GM21786 (cell line): ENCODE data around the gene KCTD21.
"Not testable (repeated sequence)": the region's sequence is repeated elsewhere in the genome, so short reads cannot be mapped to it uniquely, and the experiment has no call there.

Experiments used
- ATAC-seq: cut with Tn5 transposase; IDR thresholded peaks from one replicate; pipeline ENCODE4 v1.9.1; 2021; ENCODE audit not compliant: unreplicated experiment

KCTD21 gene

GRCh38 chr11:78179459-78180071 is 8.9 kb downstream of the KCTD21 start:
- ATAC-seq: no peak

- no peak for ATAC-seq
Measured at GRCh38 chr11:78177216-78177615, 11.2 kb downstream of the KCTD21 start.

- ATAC-seq: no peak
Measured at GRCh38 chr11:78176605-78177141, 11.8 kb downstream of the KCTD21 start.

DNA sequence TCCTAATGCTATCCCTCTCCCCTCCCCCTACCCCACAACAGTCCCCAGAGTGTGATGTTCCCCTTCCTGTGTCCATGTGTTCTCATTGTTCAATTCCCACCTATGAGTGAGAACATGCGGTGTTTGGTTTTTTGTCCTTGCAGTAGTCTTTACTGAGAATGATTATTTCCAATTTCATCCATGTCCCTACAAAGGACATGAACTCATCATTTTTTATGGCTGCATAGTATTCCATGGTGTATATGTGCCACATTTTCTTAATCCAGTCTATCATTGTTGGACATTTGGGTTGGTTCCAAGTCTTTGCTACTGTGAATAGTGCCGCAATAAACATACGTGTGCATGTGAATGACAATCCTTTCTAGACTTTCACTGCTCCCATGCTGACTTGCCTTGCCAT is 12.6 kb downstream of the KCTD21 start:
- not testable (repeated sequence) for ATAC-seq

DNA sequence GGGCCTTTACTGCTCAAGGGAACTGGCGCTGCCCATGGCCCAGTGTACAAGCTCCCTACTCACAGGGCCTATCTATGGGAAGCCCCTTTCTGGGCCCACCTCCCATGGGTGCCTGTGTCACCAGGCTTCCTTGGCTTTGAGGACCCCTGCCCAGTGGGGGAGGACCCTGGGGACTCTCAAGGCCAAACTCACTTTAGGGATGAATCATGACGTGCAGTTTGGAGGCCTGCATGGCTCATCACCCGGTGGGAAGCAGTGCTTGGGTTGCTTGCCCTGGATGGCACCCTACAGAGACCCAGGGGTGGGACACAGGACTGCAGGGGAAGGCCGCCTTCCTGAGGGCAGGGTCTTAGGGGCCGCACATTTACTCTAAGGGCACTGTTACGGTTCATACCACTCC is 16.5 kb downstream of the KCTD21 start:
- ATAC-seq: no peak

- ATAC-seq: no peak
Measured at GRCh38 chr11:78170874-78171549, 17.4 kb downstream of the KCTD21 start.

- no peak for ATAC-seq
Measured at GRCh38 chr11:78170413-78170812, 18.0 kb downstream of the KCTD21 start.

DNA sequence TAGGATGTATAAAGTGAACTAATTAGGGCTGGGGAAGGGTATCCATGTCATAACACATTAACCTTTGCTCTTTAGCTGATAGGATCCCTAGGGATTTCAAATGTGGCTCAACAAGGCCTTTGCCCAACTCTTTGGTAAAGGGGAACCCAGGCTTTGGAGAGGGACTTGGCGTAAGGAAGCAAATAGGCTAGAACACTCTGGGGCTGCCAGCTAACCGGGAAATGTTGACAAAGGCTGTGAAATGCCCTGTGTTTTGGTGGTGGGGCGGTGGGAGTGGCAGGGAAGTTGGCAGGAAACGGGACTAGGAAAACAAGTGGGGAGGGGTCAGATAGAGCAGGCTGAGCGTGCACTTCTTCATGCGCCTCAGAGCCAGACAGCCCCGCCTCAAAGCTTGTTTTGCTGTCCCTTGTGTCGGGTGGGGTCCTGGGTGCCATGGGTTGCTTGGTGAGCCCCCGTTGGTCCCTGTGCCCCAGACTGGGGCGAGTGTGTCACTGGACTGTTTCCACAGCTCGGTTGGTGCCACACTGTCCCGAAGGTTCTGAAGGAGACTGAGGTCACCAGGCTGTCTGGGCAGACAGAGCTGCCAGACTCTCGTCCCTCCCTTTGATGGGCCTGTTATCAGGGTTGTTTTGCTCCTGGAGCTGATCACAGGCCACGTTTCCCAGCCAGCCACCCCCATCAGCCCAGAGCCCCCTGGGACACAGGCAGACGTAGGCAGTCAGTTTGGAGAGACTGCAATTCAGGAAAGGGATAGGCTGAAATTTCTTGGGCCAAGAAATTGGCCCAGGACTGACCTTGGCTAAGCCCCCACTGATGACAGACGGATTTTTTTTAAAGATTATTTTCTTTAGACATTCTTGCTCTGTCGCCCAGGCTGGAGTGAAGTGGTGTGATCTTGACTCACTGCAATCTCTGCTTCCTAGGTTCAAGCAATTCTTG is 19.6 kb downstream of the KCTD21 start:
- ATAC-seq: no peak

- no peak for ATAC-seq
Measured at GRCh38 chr11:78166855-78167469, 21.5 kb downstream of the KCTD21 start.

DNA sequence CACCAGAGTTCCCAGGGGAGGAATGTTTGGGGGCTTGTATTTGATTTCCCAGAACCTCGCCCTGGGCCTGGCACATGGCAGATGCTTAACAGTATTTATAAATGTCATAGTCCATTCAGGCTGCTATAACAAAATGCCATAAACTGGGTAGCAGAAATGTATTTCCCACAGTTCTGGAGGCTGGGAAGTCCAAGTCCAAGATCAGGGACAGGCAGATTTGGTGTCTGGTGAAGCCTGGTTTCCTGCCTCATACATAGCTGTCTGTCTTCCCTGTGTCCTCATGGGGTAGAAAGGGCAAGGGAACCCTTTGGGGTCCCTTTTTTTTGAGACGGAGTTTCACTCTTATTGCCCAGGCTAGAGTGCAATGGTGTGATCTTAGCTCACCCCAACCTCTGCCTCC is 24.0 kb downstream of the KCTD21 start:
- no peak for ATAC-seq

GRCh38 chr11:78163828-78164227 is 24.6 kb downstream of the KCTD21 start:
- ATAC-seq: no peak

DNA sequence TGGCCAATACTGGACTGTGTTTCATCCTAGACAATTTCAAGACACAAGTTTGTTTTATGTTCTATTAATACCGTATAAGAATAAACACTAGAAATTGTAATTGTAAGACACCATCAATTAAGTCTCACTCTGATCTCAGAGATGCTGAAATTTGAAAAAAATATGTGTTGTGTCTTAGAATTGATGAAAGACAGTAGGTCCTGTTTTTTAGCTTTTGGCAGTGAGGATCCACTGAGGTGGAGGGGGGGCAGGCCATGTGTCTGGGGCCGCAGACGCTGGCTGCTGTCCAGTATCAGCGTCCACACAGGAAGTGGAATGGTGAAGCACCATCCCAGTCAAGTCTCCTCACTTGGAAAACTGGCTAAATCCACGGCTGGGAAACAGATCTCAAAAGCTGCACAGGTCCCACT is 26.5 kb downstream of the KCTD21 start:
- ATAC-seq: no peak

DNA sequence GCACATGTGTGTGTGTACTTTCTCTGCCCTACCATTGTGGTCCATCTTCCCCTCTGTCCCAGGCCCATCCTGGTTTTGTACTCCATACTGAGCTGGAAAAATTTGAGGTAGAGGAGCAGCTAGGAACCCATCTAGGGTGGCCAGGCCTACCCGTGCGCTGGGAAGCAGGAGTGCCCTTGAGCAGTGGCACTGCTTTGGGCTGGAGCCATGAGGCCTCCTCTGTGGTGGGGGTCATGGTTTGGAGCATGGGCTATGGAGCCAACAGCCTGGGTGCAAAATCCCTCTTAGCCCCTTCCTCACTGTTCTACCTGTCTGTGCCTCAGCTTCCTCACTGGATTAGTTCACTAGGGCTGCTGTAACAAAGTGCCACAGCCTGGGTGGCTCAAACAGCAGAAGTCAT is 27.1 kb downstream of the KCTD21 start:
- no peak for ATAC-seq

DNA sequence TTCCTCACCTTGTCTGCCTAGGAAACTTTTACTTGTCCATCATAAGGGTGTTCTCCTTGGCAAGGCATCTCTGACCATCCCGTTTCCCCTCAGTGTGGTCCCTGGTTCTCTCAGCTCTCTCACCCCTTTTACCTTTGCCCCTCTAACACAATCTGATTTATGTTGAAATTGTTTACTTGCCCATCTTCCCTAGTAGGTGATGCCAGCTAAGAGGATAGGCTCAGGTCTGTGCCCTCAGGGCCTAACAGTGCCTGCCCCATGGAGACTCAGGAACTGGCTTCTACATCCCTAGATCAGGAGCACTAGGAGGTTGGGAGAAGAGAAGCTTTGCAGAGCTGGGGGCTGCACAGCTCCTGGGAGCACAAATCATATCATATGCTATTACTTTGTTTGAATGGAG is 27.9 kb downstream of the KCTD21 start:
- no peak for ATAC-seq

DNA sequence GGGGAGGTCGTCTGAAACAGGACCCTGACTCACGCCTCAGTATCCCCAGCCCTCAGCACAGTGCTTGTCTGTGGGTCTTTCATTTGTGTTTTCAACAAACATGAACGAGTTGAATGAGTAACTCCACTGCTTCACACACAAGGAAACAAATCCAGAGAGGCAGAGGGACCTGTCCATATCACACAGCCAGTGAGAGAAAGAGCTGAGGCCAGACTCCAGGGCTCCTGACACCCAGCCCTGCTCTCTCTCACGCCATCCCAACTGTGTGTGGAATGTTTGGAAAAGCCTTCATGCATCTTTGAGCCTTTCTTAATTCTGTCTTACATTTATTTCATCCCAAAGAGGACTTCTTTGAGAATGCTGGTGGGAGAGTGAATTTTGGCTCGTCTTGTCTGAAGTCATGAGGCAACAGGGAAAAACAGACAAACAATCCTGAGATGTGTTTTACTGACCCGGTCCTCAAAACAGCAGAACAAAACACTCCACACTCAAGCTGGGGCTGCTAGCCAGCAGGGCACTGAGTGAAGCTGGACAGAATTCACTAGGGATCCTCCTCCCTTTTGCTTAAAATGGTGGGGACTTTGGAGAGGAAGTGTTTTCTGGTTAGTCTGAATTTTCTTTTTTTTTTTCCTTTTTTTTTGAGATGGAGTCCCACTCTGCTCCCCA is 29.3 kb downstream of the KCTD21 start:
- no peak for ATAC-seq

DNA sequence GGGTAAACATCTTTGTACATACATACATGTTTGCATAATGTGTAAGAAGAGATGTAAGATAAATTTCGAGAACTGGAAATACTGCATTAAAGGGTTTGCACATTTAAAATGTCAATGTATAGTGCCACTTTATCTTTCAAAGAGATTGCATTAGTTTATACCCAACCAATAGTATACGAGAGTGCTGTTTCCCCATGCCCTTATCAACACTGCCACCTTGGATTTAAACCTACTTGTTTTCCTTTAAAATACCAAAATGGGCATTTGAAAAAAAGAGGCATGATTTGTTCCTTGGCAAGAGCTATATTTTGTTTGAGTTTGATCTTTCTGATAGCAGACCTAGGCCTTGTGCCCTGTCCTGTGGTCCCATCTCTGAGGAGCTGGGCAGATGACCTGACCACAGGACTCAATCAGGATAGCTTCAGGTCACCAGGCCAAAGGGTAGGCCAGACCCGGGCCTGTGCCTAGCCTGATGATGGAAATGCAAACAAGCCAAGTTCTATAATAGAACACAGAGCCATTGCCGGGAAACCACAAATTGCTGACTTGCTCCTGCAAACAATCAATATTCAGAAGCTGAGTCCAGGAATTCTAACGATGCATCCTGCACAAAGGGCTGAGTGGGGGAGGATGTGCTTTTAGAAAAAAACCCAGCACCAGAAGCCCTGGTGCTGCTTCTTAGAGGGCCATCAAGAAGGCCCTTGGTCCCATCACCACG is 32.1 kb downstream of the KCTD21 start:
- ATAC-seq: no peak

GRCh38 chr11:78151804-78152203 is 36.6 kb downstream of the KCTD21 start:
- ATAC-seq: no peak

DNA sequence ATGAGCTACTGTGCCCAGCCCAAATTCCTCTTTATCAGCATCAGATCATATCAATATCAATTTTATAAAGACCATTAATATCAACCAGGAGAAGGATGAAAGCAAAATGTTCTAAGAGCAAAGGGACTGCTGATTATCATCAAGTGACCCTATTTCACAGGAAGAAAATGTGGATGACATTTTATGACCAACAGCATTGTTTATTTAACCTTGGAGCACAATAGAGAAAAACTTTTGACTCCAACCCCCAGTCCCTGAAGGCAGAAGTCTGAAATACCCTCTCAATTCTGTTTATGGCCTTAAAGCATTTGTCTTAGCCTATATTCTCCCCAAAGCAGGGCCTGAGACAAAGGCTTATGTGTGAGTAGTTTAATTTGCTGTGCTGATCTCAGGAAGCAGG is 37.7 kb downstream of the KCTD21 start:
- ATAC-seq: no peak

DNA sequence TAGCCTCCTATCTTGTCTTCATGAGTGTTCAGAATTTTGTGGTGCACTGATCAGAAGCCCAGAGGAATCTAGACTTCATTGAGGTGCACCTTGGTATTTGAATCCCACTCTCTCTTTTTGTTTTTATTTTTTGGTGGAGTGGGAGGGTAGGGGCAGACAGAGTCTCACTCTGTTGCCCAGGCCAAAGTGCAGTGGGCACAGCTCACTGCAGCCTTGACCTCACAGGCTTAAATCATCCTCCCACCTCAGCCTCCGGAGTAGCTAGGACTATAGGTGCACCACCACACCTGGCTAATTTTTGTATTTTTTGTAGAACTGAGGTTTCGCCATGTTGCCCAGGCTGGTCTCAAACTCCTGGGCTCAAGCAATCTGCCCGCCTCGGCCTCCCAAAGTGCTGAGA is 38.1 kb downstream of the KCTD21 start:
- ATAC-seq: no peak

- no peak for ATAC-seq
Measured at GRCh38 chr11:78149646-78150045, 38.8 kb downstream of the KCTD21 start.
